Heart right ventricle (tissue), 16 donors: ENCODE measurements around the gene SRGAP2C. TPM values are rescaled to one million over a fixed set of nuclear protein-coding genes. Genes with fewer than 3 reads are reported as not detected.
"Not testable (repeated sequence)": the region's sequence is repeated elsewhere in the genome, so short reads cannot be mapped to it uniquely, and the experiment has no call there.

Experiments used
- ATAC-seq, 8 donors: fragments of 200-7000 bp; cut with Tn5 transposase; one replicate each; pipeline ENCODE4 v1.9.1; 2020; ENCODE audit warnings: mild to moderate bottlenecking in 8 of 8, moderate library complexity in 8 of 8, moderate number of reproducible peaks in 1 of 8
- DNase-seq, 2 donors: peaks; one replicate each; pipeline ENCODE4 v3.0.0-alpha.2; 2020
- H3K27ac ChIP-seq, 10 donors: fragments of 200-600 bp; sonication (generic) in 2 of 10; one replicate each; pipeline versions ENCODE4 v1.5.0 to v1.8.0; 2020 to 2022; ENCODE audit warnings: mild to moderate bottlenecking in 3 of 10
- H3K27me3 ChIP-seq, 7 donors: fragments of 200-600 bp; one replicate each; pipeline ENCODE4 v1.8.0; 2021 to 2022; ENCODE audit warnings: mild to moderate bottlenecking in 2 of 7
- H3K36me3 ChIP-seq, 9 donors: fragments of 200-600 bp; sonication (generic) in 1 of 9; one replicate each; pipeline versions ENCODE4 v1.5.0 to v1.8.0; 2020 to 2022; ENCODE audit warnings: mild to moderate bottlenecking in 2 of 9
- H3K4me1 ChIP-seq, 9 donors: fragments of 200-600 bp; sonication (generic) in 1 of 9; one replicate each; pipeline versions ENCODE4 v1.5.0 to v1.8.0; 2020 to 2022; ENCODE audit warnings: mild to moderate bottlenecking in 4 of 9
- H3K4me3 ChIP-seq, 10 donors: fragments of 200-600 bp; sonication (generic) in 2 of 10; one replicate each; pipeline versions ENCODE4 v1.5.0 to v1.8.0; 2020 to 2022; ENCODE audit warnings: mild to moderate bottlenecking in 7 of 10, moderate library complexity in 2 of 10
- H3K9me3 ChIP-seq, 11 donors: fragments of 200-600 bp in 10 of 11; sonication (generic) in 2 of 11; one replicate each; pipeline versions ENCODE4 v1.5.0 to v1.8.0; 2013 to 2022; ENCODE audit warnings: mild to moderate bottlenecking in 2 of 11, control low read depth in 1 of 11, moderate library complexity in 1 of 11
- WGBS, 2 donors: extraction: QIAGEN DNeasy Blood & Tissue Kit; methylation state at CpG; one replicate each; pipeline ENCODE4 v1.1.7; 2013; ENCODE audit warnings: inconsistent platforms in 1 of 2; 5-methylcytosine and 5-hydroxymethylcytosine counted together
- intact Hi-C, 10 donors: fragments of 100-400 bp; cut with DNase I; formaldehyde crosslinking; loops; one replicate each; pipeline versions ENCODE4 v1.11.1 to v1.14.2; 2022
- polyA plus RNA-seq, 2 donors: library from polyadenylated mRNA; stranded (reverse); fragments of 200-250 nt; gene quantifications; one replicate each; pipeline ENCODE4 v1.2.3, GENCODE V29; 2013
- total RNA-seq, 10 donors: library from RNA; stranded (reverse); fragmentation: NEBNext Ultra II Directional in 3 of 10; extraction: Animal tissue kit (Norgen Biotek cat#: 25700) in 3 of 10; gene quantifications; one replicate each; pipeline versions ENCODE4 v1.2.1 to v1.2.4, GENCODE V29; 2021 to 2023
- donor health status: Arrhythmogenic right ventricular cardiomyopathy.
- donor health status: ischemic (EF 13 %, LVEDD 7.1; RV severe dilation, severe dysfunction).
- donor health status: healthy with polysubstance abuse.
- donor health status: DM: no; HTN: yes; CAD: no.
- donor health status: DM: no; HTN: no; CAD: no.
- donor health status: ischemic (EF 25% LVEDD 6.9; RV normal size, moderate dysfunction).
- donor health status: ischemic (EF 25% LVEDD 5.7; RV mildly dilated, moderate dysfunction).
- donor health status: healthy.
- donor health status: DM: yes; HTN: yes; CAD: no.
- donor health status: Ischemic cardiomyopathy.
- donor health status: ischemic (EF 35%, LVEDD 5.7; RV mildly dilated, moderate dysfunction).
- donor health status: nonischemic (EF 11% LVEDD 7.7; RV severe dilation, severe dysfunction).
- donor health status: DM: yes; HTN: yes; CAD: no.
- donor health status: PGD.
- donor health status: ischemic (EF 29% LVEDD 5.4; RV normal size, mild dysfunction).
- donor health status: nonischemic (EF 23%, LVEDD 6.1; RV moderate dilation, normal function).

The SRGAP2C gene
- total and polyA plus RNA-seq, 12 donors, result 3.3 to 13.4 (median 9.5) TPM

GRCh38 chr1:121226295-121226904, 41.6 kb downstream of the SRGAP2C start:
- DNase-seq, H3K4me1 ChIP-seq, H3K27me3 ChIP-seq, H3K4me3 ChIP-seq, H3K27ac ChIP-seq, intact Hi-C loops, H3K36me3 ChIP-seq, H3K9me3 ChIP-seq, ATAC-seq: not testable (repeated sequence)
- WGBS, 2 donors, result 82 to 91% methylated on average over 2 of the region's 4 CpGs

- H3K36me3 ChIP-seq, intact Hi-C loops, H3K4me3 ChIP-seq, H3K27me3 ChIP-seq, H3K27ac ChIP-seq, DNase-seq, H3K9me3 ChIP-seq, H3K4me1 ChIP-seq, ATAC-seq: not testable (repeated sequence)
- WGBS, 2 donors, result 45 to 74% methylated on average over 1 of the region's 2 CpGs
Observed at GRCh38 chr1:121226925-121227324, 42.1 kb downstream of the SRGAP2C start.

DNA sequence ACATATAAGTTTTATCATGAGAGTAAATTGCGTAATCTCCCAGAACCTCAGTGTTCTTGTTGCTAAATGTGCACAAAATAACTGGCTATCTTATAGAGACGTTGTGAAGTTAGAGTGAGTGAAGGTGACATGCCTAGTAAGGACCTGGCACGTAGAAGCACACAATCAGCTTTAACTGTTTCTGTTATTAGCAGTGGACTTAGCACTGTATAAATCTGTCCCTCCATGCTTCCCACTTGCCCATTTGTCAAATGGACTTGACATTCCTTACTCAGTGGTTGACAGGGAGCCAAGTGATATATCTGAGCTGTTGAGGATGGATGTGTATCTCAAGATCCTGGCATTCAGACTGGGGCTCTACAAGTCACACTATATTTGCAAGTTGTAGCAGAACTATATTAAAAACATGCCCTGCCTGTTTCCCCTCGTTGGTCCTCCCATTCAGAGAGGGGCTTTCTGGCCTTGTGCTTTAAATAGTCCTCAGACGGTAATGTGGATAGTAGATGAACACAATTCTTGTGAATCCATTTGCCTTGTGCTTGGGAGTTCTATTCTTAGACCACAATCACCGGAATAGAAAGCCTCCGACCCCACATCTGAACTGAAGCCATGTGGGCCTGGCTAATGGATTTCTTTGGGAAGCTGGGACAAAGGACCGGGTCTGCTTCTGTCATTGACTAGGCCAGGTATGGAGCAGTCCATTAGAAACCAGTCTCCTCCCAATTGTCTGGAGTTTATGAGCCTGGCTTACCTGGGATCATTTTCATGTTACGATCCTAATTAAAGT, 43.0 kb downstream of the SRGAP2C start:
- H3K4me1 ChIP-seq, H3K27me3 ChIP-seq, H3K4me3 ChIP-seq, H3K36me3 ChIP-seq, H3K9me3 ChIP-seq, intact Hi-C loops: not testable (repeated sequence)
- WGBS, 2 donors, result 23 to 27% methylated on average over 2 to 4 of the region's 9 CpGs
- DNase-seq, result peak in 1 of 2 donors; percentile 26
- H3K27ac ChIP-seq, result peak overlapping the region in 1 of 10 donors; percentile 56
- ATAC-seq, result peak; percentile 34 to 80 (median 61)

DNA sequence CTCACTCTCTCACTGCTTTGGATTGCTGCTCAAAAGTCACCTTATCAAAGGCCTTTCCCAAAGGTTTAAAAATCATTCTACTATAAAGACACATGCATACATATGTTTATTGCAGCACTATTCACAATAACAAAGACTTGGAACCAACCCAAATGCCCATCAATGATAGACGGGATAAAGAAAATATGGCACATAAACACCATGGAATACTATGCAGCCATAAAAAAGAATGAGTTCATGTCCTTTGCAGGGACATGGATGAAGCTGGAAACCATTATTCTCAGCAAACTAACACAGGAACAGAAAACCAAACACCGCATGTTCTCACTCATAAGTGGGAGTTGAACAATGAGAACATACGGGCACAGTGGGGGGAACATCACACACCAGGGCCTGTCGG, 45.9 kb downstream of the SRGAP2C start:
- intact Hi-C loops, H3K4me1 ChIP-seq, ATAC-seq, H3K9me3 ChIP-seq, DNase-seq, H3K27ac ChIP-seq, H3K4me3 ChIP-seq, H3K27me3 ChIP-seq, H3K36me3 ChIP-seq: not testable (repeated sequence)
- 58 to 61% methylated on average over 1 of the region's 4 CpGs for WGBS, 2 donors

- H3K36me3 ChIP-seq, H3K4me3 ChIP-seq, intact Hi-C loops, H3K9me3 ChIP-seq, H3K27me3 ChIP-seq, H3K4me1 ChIP-seq, ATAC-seq, DNase-seq, H3K27ac ChIP-seq: not testable (repeated sequence)
- 77 to 78% methylated on average over 1 of the region's 4 CpGs for WGBS, 2 donors
Observed at GRCh38 chr1:121232445-121233125, 47.8 kb downstream of the SRGAP2C start.

DNA sequence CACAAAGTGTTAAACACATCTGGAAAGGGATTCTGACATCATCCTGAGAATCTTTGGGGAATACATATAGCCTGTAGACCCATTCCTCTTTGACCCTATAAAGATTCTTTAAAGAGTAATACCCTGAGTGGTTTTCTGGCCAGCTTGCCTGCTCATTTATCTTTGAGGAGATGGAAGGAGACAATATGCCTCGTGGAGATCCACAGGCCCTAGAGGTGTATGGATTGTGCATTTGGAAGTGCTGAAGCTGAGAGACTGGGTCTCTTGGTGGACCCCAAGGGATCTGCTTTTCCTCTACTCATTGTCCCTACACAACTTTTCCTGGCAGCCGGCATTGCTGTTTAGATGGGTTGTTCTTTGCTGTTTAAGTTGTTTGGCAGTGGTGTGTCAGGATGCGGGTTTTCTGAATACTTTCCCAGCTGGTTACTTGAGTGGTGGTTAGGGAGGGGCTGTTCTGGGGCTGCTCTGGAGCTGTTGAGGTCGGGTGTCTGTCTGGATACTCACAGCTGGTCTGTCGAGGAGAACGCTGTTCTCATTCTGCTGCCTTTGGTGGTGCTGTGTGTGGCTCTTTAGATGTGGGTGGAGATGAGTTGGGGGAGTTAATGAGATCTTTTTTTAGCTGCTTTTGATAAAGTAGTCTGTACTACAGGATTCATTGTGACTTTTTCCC, 49.5 kb downstream of the SRGAP2C start:
- H3K36me3 ChIP-seq, H3K9me3 ChIP-seq, H3K4me1 ChIP-seq, H3K27me3 ChIP-seq, H3K27ac ChIP-seq, H3K4me3 ChIP-seq, DNase-seq, intact Hi-C loops: not testable (repeated sequence)
- ATAC-seq, result peak in 5 of 8 donors; percentile 49 to 57 (median 55)
- WGBS, 2 donors, result 10 to 40% methylated on average over 1 to 2 of the region's 6 CpGs

DNA sequence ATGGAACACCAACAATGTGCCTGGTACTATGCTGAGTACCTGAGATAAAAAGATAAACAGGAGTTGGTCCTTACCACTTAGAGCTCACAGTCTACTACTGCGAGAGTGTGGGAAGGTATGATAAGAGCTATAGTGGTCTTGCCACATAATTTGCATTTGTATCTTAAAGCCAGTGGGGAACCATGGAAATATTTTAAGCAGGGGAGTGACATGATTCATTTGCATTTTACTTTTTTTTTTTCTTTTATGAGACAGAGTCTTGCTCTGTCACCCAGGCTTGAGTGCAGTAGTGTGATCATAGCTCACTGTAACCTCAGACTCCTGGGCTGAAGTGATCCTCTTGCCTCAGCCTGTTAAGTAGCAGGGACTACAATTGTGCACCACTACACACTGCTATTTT, 53.6 kb downstream of the SRGAP2C start:
- H3K4me3 ChIP-seq, intact Hi-C loops, ATAC-seq, H3K27ac ChIP-seq, H3K27me3 ChIP-seq, H3K4me1 ChIP-seq, H3K36me3 ChIP-seq, H3K9me3 ChIP-seq, DNase-seq: not testable (repeated sequence)
- WGBS, 2 donors, result 100% methylated on average over 1 of the region's 1 CpG

DNA sequence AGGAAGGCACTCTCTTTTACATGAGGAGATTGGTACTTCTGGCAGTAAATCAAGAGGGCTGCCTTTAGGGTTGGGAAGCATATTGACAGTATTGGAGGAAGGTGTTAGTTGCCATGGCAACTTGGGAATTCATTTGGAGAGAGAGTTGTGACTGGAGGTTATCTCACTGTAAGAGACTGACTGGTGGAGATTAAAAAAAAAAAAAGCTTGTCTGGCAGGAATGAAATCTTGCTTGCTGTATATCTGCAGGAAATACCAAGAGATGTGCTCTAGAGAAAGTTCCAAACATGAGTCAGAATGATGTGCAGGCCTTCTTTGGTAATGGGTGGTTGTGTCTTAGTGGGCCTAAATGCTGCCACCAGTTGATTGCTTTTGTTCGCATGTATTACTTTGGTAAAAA, 59.1 kb downstream of the SRGAP2C start:
- ATAC-seq, result peak in 3 of 8 donors; percentile 34 to 50 (median 39)
- H3K27me3 ChIP-seq, H3K27ac ChIP-seq, intact Hi-C loops, H3K9me3 ChIP-seq, H3K4me1 ChIP-seq, H3K4me3 ChIP-seq, H3K36me3 ChIP-seq, DNase-seq: not testable (repeated sequence)
- WGBS, 2 donors, result no CpG with 5 or more reads among the region's 1 CpG

DNA sequence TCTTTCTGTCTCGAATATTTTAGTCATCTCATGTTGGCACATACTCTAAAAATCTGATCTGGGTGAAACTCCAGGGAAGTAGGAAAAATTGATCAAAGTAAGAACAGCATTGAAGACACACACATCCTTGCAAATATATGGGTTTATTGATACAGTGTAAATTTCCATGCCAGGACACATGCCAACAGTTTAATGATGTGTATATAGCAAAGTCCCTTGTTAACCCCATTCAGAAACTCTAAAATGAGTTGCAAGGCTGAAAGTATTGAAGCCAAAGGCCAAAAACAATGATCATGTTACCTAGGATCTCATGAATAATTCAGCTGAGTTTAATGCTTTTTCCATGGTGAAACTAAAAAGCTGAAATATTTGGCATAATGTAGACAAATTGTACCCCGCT, 61.6 kb downstream of the SRGAP2C start:
- H3K4me3 ChIP-seq, ATAC-seq, H3K27me3 ChIP-seq, H3K36me3 ChIP-seq, H3K9me3 ChIP-seq, intact Hi-C loops, H3K27ac ChIP-seq, H3K4me1 ChIP-seq, DNase-seq: not testable (repeated sequence)
- no CpG with 5 or more reads among the region's 2 CpGs for WGBS, 2 donors

DNA sequence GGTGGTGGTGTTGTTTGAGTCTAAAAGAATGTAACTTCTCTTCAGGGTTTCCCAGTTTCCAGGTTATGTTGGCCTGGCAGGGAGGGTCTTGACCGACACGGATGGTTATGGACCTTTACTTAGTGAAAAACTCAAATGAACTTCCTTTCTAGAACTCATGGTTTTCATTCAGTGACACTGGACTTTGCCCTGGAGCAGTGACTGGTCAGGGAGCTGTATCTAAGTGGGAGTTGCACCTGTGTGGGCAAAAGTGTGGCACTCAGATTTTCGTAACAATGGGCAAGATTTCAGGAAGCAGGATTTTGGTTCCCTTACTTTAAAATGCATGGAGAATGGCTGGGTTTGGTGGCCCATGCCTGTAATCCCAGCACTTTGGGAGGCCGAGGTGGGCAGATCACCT, 67.9 kb downstream of the SRGAP2C start:
- WGBS, 2 donors, result no CpG with 5 or more reads among the region's 4 CpGs
- H3K4me1 ChIP-seq, ATAC-seq, H3K9me3 ChIP-seq, H3K27ac ChIP-seq, intact Hi-C loops, H3K36me3 ChIP-seq, DNase-seq, H3K4me3 ChIP-seq, H3K27me3 ChIP-seq: not testable (repeated sequence)

DNA sequence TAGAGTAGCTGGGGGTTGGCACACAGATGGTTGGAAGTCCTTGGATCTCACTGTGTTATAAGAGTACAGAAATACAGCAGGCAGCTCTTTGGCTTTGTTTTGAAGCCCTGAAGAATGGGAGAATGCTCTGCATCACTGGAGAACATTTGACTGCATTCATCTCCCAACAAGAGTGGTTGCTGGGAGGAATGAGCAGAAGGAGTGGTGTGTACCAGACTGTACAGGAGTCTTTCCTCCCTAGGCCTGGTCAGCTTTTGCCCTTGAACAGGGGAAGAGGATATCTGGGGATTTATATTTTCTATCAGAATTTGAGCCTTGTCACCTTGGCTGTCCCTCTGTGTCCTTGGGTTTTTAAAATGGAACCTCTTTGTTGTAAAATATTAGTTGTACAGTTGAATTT, 69.8 kb downstream of the SRGAP2C start:
- ATAC-seq, H3K27me3 ChIP-seq, intact Hi-C loops, DNase-seq, H3K4me1 ChIP-seq, H3K4me3 ChIP-seq, H3K36me3 ChIP-seq, H3K9me3 ChIP-seq, H3K27ac ChIP-seq: not testable (repeated sequence)
